ENCODE measurements around the gene ADGB.

DNA sequence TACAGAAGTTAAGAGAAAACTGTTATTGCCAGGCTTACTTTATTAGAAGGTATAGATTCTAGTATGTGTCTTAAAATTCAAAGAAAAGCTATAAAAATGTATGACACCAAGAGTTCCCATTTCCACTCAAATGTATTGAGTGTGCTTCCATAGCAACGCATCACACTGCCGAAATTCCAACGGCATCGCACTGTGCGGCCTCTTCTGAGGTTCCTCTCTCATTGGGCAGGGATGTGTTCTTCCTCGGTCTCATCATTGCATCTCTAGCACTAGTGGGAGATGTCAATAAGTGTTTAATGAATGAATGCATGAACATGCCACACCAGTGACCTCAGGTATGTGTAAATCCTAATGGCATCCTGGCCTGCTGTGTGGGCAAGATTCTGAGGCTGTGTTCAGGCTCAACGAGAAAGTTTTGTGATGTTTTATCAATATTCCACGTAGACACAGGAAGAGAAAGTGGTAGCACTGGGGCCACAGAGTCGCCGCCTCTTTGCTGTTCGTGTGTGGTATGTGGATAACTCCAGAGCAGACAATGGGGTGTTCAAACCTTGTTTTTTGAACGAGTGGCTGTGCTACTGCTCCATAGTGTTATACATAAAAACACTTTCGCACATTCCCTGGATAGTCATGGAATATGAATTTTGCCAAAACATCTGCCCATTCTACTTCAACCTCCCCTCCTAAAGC, 171.6 kb downstream of the ADGB start:
- TF ChIP-seq, protein P1, sequence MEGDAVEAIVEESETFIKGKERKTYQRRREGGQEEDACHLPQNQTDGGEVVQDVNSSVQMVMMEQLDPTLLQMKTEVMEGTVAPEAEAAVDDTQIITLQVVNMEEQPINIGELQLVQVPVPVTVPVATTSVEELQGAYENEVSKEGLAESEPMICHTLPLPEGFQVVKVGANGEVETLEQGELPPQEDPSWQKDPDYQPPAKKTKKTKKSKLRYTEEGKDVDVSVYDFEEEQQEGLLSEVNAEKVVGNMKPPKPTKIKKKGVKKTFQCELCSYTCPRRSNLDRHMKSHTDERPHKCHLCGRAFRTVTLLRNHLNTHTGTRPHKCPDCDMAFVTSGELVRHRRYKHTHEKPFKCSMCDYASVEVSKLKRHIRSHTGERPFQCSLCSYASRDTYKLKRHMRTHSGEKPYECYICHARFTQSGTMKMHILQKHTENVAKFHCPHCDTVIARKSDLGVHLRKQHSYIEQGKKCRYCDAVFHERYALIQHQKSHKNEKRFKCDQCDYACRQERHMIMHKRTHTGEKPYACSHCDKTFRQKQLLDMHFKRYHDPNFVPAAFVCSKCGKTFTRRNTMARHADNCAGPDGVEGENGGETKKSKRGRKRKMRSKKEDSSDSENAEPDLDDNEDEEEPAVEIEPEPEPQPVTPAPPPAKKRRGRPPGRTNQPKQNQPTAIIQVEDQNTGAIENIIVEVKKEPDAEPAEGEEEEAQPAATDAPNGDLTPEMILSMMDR (IDR thresholded peaks at IDR 0.05), result no peak
- no peak for TF ChIP-seq POLR2A (IDR thresholded peaks at IDR 0.05)

Data from body of pancreas (tissue), 4 donors.